Subcutaneous abdominal adipose tissue (tissue), 5 donors: Measurements from ENCODE around the gene RMND5A.

Experiments used
- H3K27ac ChIP-seq: one replicate; pipeline ENCODE4 v1.7.0; 2013; ENCODE audit warnings: low read depth, mild to moderate bottlenecking, inconsistent platforms, low read length, moderate library complexity
- H3K27me3 ChIP-seq, 5 donors: one replicate each; pipeline ENCODE4 v1.7.0; 2013; ENCODE audit warnings: low read length in 5 of 5, inconsistent platforms in 1 of 5; ENCODE audit not compliant: control insufficient read depth in 5 of 5, insufficient read depth in 4 of 5
- H3K36me3 ChIP-seq, 5 donors: one replicate each; pipeline ENCODE4 v1.7.0; 2013; ENCODE audit warnings: low read length in 5 of 5; ENCODE audit not compliant: control insufficient read depth in 5 of 5, insufficient read depth in 5 of 5
- H3K4me1 ChIP-seq, 5 donors: one replicate each; pipeline ENCODE4 v1.7.0; 2013; ENCODE audit warnings: low read length in 5 of 5, mild to moderate bottlenecking in 3 of 5, moderate library complexity in 1 of 5; ENCODE audit not compliant: control insufficient read depth in 5 of 5, insufficient read depth in 5 of 5
- H3K4me3 ChIP-seq, 5 donors: one replicate each; pipeline ENCODE4 v1.7.0; 2013; ENCODE audit warnings: low read length in 5 of 5, low read depth in 1 of 5
- H3K9ac ChIP-seq, 5 donors: one replicate each; pipeline ENCODE4 v1.7.0; 2013; ENCODE audit warnings: low read length in 5 of 5, mild to moderate bottlenecking in 4 of 5, moderate library complexity in 3 of 5
- H3K9me3 ChIP-seq, 5 donors: one replicate each; pipeline ENCODE4 v1.7.0; 2013; ENCODE audit warnings: low read length in 5 of 5; ENCODE audit not compliant: control insufficient read depth in 5 of 5
- donor health status: healthy.
- donor health status: healthy.
- donor health status: healthy.
- donor health status: healthy.
- donor health status: healthy.

The RMND5A gene

GRCh38 chr2:86788881-86789686 lies 69.0 kb downstream of the RMND5A start:
- Histone ChIP-seq H3K27me3 (peaks cover 24 to 55% (median 45%) of the 10 kb centered on the region in 5 donors), H3K4me3 (peak overlapping the region in 2 of 5 donors; percentile 43), H3K27ac (no peak overlapping the region), H3K9ac (no peak overlapping the region), H3K4me1 (peaks cover 6 to 35% (median 32%) of the 10 kb centered on the region in 5 donors), H3K36me3 (no peaks in the 10 kb centered on the region), H3K9me3 (no peaks in the 10 kb centered on the region)

GRCh38 chr2:86789687-86790133 lies 69.6 kb downstream of the RMND5A start:
- H3K4me1 ChIP-seq = peaks cover 6 to 35% (median 32%) of the 10 kb centered on the region in 5 donors
- no peak overlapping the region for H3K9ac ChIP-seq
- peaks cover 26 to 58% (median 47%) of the 10 kb centered on the region in 5 donors for H3K27me3 ChIP-seq
- H3K36me3 ChIP-seq = no peaks in the 10 kb centered on the region
- H3K4me3 ChIP-seq = peak overlapping the region in 2 of 5 donors; percentile 30 to 32
- no peaks in the 10 kb centered on the region for H3K9me3 ChIP-seq
- H3K27ac ChIP-seq = no peak overlapping the region

- Histone ChIP-seq H3K9ac (peak overlapping the region in 1 of 5 donors; percentile 23), H3K27ac (no peak overlapping the region), H3K9me3 (peaks cover 0 to 2% (median 0%) of the 10 kb centered on the region in 5 donors), H3K4me3 (peak overlapping the region in 4 of 5 donors; percentile 30 to 34 (median 32)), H3K36me3 (no peaks in the 10 kb centered on the region), H3K4me1 (peaks cover 6 to 35% (median 32%) of the 10 kb centered on the region in 5 donors), H3K27me3 (peaks cover 28 to 58% (median 49%) of the 10 kb centered on the region in 5 donors)
These were observed 70.1 kb downstream of the RMND5A start for GRCh38 chr2:86790134-86790675.

- H3K4me1 ChIP-seq = peaks cover 6 to 35% (median 32%) of the 10 kb centered on the region in 5 donors
- peaks cover 1 to 8% (median 3%) of the 10 kb centered on the region in 5 donors for H3K9me3 ChIP-seq
- peak within 1 kb of the TSS in 1 of 5 donors; percentile 23 for H3K9ac ChIP-seq
- H3K27me3 ChIP-seq = peaks cover 28 to 58% (median 49%) of the 10 kb centered on the region in 5 donors
- H3K36me3 ChIP-seq = no peaks in the 10 kb centered on the region
- no peak within 1 kb of the TSS for H3K27ac ChIP-seq
- peak within 1 kb of the TSS; percentile 30 to 41 (median 33) for H3K4me3 ChIP-seq
These were observed 70.8 kb downstream of the RMND5A start, which contains the start of gene CD8A for GRCh38 chr2:86790676-86791572. TSS of gene CD8A (minus strand) at chr2:86790913. CDS start at chr2:86790825, 88 bp downstream.

GRCh38 chr2:86791573-86791972 lies 71.5 kb downstream of the RMND5A start:
- Histone ChIP-seq H3K36me3 (no peaks in the 10 kb centered on the region), H3K9ac (no peak overlapping the region), H3K9me3 (peaks cover 5 to 14% (median 9%) of the 10 kb centered on the region in 5 donors), H3K27me3 (peaks cover 28 to 58% (median 49%) of the 10 kb centered on the region in 5 donors), H3K4me3 (peak overlapping the region; percentile 10 to 41 (median 30)), H3K27ac (no peak overlapping the region), H3K4me1 (peaks cover 6 to 35% (median 32%) of the 10 kb centered on the region in 5 donors)

GRCh38 chr2:86793752-86794151 lies 73.7 kb downstream of the RMND5A start:
- Histone ChIP-seq H3K27ac (no peak overlapping the region), H3K9ac (no peak overlapping the region), H3K4me3 (no peak overlapping the region), H3K9me3 (peaks cover 7 to 23% (median 18%) of the 10 kb centered on the region in 5 donors), H3K36me3 (no peaks in the 10 kb centered on the region), H3K4me1 (peaks cover 6 to 28% (median 28%) of the 10 kb centered on the region in 5 donors), H3K27me3 (peaks cover 28 to 51% (median 48%) of the 10 kb centered on the region in 5 donors)

GRCh38 chr2:86794861-86795260 lies 74.8 kb downstream of the RMND5A start:
- Histone ChIP-seq H3K9ac (no peak overlapping the region), H3K4me1 (peaks cover 6 to 19% (median 17%) of the 10 kb centered on the region in 5 donors), H3K36me3 (no peaks in the 10 kb centered on the region), H3K27ac (no peak overlapping the region), H3K27me3 (peaks cover 26 to 40% (median 38%) of the 10 kb centered on the region in 5 donors), H3K4me3 (no peak overlapping the region), H3K9me3 (peaks cover 7 to 23% (median 18%) of the 10 kb centered on the region in 5 donors)

GRCh38 chr2:86800856-86801567 lies 80.9 kb downstream of the RMND5A start:
- no peak overlapping the region for H3K4me3 ChIP-seq
- no peak overlapping the region for H3K9ac ChIP-seq
- no peaks in the 10 kb centered on the region for H3K36me3 ChIP-seq
- H3K27ac ChIP-seq = no peak overlapping the region
- H3K4me1 ChIP-seq = no peaks in the 10 kb centered on the region
- H3K27me3 ChIP-seq = no peaks in the 10 kb centered on the region
- peaks cover 5 to 15% (median 14%) of the 10 kb centered on the region in 5 donors for H3K9me3 ChIP-seq
